ENCODE data around the gene SIPA1. TPM values are rescaled to one million over a fixed set of nuclear protein-coding genes. Genes with fewer than 3 reads are reported as not detected.
"Not testable (repeated sequence)": the region's sequence is repeated elsewhere in the genome, so short reads cannot be mapped to it uniquely, and the experiment has no call there.

Gene SIPA1
- total RNA-seq, 1 experiment from 2014 or later: 105 TPM

DNA sequence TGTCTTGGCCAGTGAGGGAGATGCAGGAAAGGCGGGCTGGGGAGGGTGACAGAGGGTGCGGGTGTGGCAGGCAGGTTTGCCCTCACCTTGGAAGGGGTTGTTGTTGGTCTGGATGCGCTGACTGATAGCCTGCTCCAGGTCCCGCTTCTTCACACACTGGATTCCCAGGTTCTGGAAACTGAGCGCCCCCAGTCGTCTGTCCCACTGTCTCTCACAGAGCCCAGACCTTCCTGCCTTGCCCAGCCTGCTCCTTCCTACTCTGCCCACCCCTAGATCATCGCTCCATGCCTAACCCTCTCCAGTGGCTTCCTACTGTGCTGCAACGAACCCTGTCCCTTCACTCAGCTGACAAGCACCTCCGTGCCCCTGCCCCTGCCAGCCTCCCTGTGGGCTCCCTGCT lies 22.1 kb downstream of the SIPA1 start:
- no TSS peak for BruUV-seq (replicated peaks)
- CTCF ChIA-PET: no interaction called here

DNA sequence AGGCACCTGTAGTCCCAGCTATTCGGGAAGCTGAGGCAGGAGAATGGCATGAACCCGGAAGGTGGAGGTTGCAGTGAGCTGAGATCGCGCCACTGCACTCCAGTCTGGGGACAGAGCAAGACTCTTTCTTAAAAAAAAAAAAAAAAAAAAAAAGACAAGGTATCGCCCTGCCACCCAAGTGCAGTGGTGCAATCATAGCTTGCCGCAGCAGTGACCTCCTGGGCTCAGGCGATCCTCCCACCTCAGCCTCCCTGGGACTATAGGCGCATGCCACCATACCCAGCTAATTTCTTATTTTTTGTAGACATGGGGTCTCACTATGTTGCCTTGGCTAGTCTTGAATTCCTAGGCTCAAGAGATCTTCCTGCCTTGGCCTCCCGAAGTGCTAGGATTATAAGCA lies 23.0 kb downstream of the SIPA1 start:
- H3K4me3 ChIP-seq (replicated peaks in 1 of 2; ENCODE audit: low read depth in 1 of 2, low read length in 2 of 2); H4K20me1 ChIP-seq (ENCODE audit: insufficient read depth); H3K9me2 ChIP-seq (ENCODE audit: insufficient read depth); ATAC-seq; H2AFZ ChIP-seq (ENCODE audit: low read depth, low read length, poor library complexity, severe bottlenecking); CTCF ChIA-PET; H3K27ac ChIP-seq (ENCODE audit: low read depth, low read length); RAD21 ChIA-PET (ENCODE audit: low non-redundant PET in 1 of 2, low total read pairs in 2 of 2, uncharacterized antibody in 2 of 2, unreplicated experiment in 2 of 2); H3K27me3 ChIP-seq (ENCODE audit: insufficient read depth, low read length); intact Hi-C loops (cut with micrococcal nuclease); H3K9me3 ChIP-seq (ENCODE audit: control insufficient read depth in 1 of 2, insufficient read depth in 1 of 2, low read depth in 1 of 2, low read length in 2 of 2); BruUV-seq (replicated peaks); DNase-seq (ENCODE audit: low read depth, low spot score): not testable (repeated sequence)
- H3K4me1 ChIP-seq (ENCODE audit: control insufficient read depth in 1 of 2, insufficient read depth in 2 of 2, low read length in 2 of 2): peaks cover 17 to 24% of the 10 kb centered on the region in 2 experiments
- peaks cover 52% of the 10 kb centered on the region for H3K79me2 ChIP-seq (ENCODE audit: insufficient read depth, low read length)
- POLR2A ChIA-PET: interaction anchor here (3.1 kb wide), 1 partner anchor 8 kb away, joined by 24 read pairs; no protein-coding TSS in a partner anchor
- peak overlapping the region; percentile 95; the same call in 1 of the 2 replicates for H3K9ac ChIP-seq (ENCODE audit: low read length)
- peak overlapping the region; percentile 88; the same call in 1 of the 2 replicates for H3K4me2 ChIP-seq (ENCODE audit: low read length)
- peaks cover 33 to 49% of the 10 kb centered on the region in 2 experiments for H3K36me3 ChIP-seq (ENCODE audit: control insufficient read depth in 1 of 2, insufficient read depth in 2 of 2, low read length in 2 of 2)

More for the DNA sequence above, 22.1 kb downstream of the SIPA1 start:
- Histone ChIP-seq H4K20me1 (ENCODE audit: insufficient read depth) (no peaks in the 10 kb centered on the region), H3K4me2 (ENCODE audit: low read length) (no peak overlapping the region), H3K4me3 (replicated peaks in 1 of 2; ENCODE audit: low read depth in 1 of 2, low read length in 2 of 2) (no peak overlapping the region), H3K9me3 (ENCODE audit: control insufficient read depth in 1 of 2, insufficient read depth in 1 of 2, low read depth in 1 of 2, low read length in 2 of 2) (no peaks in the 10 kb centered on the region), H3K36me3 (ENCODE audit: control insufficient read depth in 1 of 2, insufficient read depth in 2 of 2, low read length in 2 of 2) (peaks cover 38 to 49% of the 10 kb centered on the region in 2 experiments), H2AFZ (ENCODE audit: low read depth, low read length, poor library complexity, severe bottlenecking) (no peak overlapping the region), H3K9ac (ENCODE audit: low read length) (no peak overlapping the region), H3K27ac (ENCODE audit: low read depth, low read length) (no peak overlapping the region), H3K27me3 (ENCODE audit: insufficient read depth, low read length) (no peaks in the 10 kb centered on the region), H3K9me2 (ENCODE audit: insufficient read depth) (no peaks in the 10 kb centered on the region), H3K79me2 (ENCODE audit: insufficient read depth, low read length) (peaks cover 52% of the 10 kb centered on the region), H3K4me1 (ENCODE audit: control insufficient read depth in 1 of 2, insufficient read depth in 2 of 2, low read length in 2 of 2) (peaks cover 17 to 24% of the 10 kb centered on the region in 2 experiments)
- ATAC-seq (no peak), DNase-seq (ENCODE audit: low read depth, low spot score) (no peak)
- POLR2A ChIA-PET: no interaction called here
- RAD21 ChIA-PET (ENCODE audit: low non-redundant PET in 1 of 2, low total read pairs in 2 of 2, uncharacterized antibody in 2 of 2, unreplicated experiment in 2 of 2): no interaction called here
- intact Hi-C loops (cut with micrococcal nuclease): no loop called here
- TF ChIP-seq EZH2 (IDR thresholded peaks at IDR 0.05) (no peak), EGR1 (IDR thresholded peaks at IDR 0.05; ENCODE audit: low read depth) (no peak), SIN3A (IDR thresholded peaks at IDR 0.05; ENCODE audit: low read depth) (no peak), RAD21 (IDR thresholded peaks at IDR 0.05; ENCODE audit: low read depth) (no peak)

All from HCT116 (cell line).